Measurements from ENCODE around the gene ACSM2B. TPM values are rescaled to one million over a fixed set of nuclear protein-coding genes. Genes with fewer than 3 reads are reported as not detected.
"Not testable (repeated sequence)": the region's sequence is repeated elsewhere in the genome, so short reads cannot be mapped to it uniquely, and the experiment has no call there.

The ACSM2B gene
- total RNA-seq, 1 experiment from 2014 or later: not detected

- TF ChIP-seq EZH2phosphoT487 (IDR thresholded peaks at IDR 0.05; ENCODE audit: borderline replicate concordance, low read length) (no peak), CTCF (conservative IDR thresholded peaks at IDR 0.05; ENCODE audit: low read depth, low read length) (no peak), EZH2 (IDR thresholded peaks at IDR 0.05; ENCODE audit: low read length, unreplicated experiment) (no peak)
- POLR2A ChIA-PET (ENCODE audit: unreplicated experiment): no interaction called here
- H3K36me3 ChIP-seq (ENCODE audit: low read depth, low read length): no peaks in the 10 kb centered on the region
- H2AFZ ChIP-seq (ENCODE audit: low read length): no peak overlapping the region
- CTCF ChIA-PET: no interaction called here
- H3K27ac ChIP-seq (ENCODE audit: low read length): no peak overlapping the region
- H3K9me3 ChIP-seq (ENCODE audit: low read length): no peaks in the 10 kb centered on the region
- ATAC-seq (no peak), DNase-seq (no peak)
- H3F3A ChIP-seq (ENCODE audit: low read length, unreplicated experiment): no peaks in the 10 kb centered on the region
- H3K4me3 ChIP-seq (ENCODE audit: low read length): no peak overlapping the region
- H3K4me2 ChIP-seq (ENCODE audit: low read length): no peak overlapping the region
- no peaks in the 10 kb centered on the region for H3K4me1 ChIP-seq (ENCODE audit: insufficient read depth, low read length)
- H3K9ac ChIP-seq (ENCODE audit: low read length): no peak overlapping the region
- intact Hi-C loops (cut with micrococcal nuclease): no loop called here
- no peaks in the 10 kb centered on the region for H3K27me3 ChIP-seq (ENCODE audit: low read length)
- H3K79me2 ChIP-seq (ENCODE audit: low read length): no peaks in the 10 kb centered on the region
- H3K9me2 ChIP-seq (replicated peaks; ENCODE audit: low read length): no peaks in the 10 kb centered on the region
- H4K20me1 ChIP-seq (ENCODE audit: low read length): no peaks in the 10 kb centered on the region
- no TSS peak for BruUV-seq (replicated peaks)
Measured at GRCh38 chr16:20538181-20538580, 38.0 kb downstream of the ACSM2B start.

- H3K9ac ChIP-seq (ENCODE audit: low read length); intact Hi-C loops (cut with micrococcal nuclease); DNase-seq; H3K9me2 ChIP-seq (replicated peaks; ENCODE audit: low read length); H3K79me2 ChIP-seq (ENCODE audit: low read length); ATAC-seq; POLR2A ChIA-PET (ENCODE audit: unreplicated experiment); H3K27ac ChIP-seq (ENCODE audit: low read length); H3K27me3 ChIP-seq (ENCODE audit: low read length); H4K20me1 ChIP-seq (ENCODE audit: low read length); H3F3A ChIP-seq (ENCODE audit: low read length, unreplicated experiment); H3K4me1 ChIP-seq (ENCODE audit: insufficient read depth, low read length); H2AFZ ChIP-seq (ENCODE audit: low read length); H3K4me2 ChIP-seq (ENCODE audit: low read length); H3K4me3 ChIP-seq (ENCODE audit: low read length); BruUV-seq (replicated peaks); H3K36me3 ChIP-seq (ENCODE audit: low read depth, low read length); H3K9me3 ChIP-seq (ENCODE audit: low read length); CTCF ChIA-PET: not testable (repeated sequence)
Measured at GRCh38 chr16:20536669-20537068, 39.5 kb downstream of the ACSM2B start.

- intact Hi-C loops (cut with micrococcal nuclease); ATAC-seq; H2AFZ ChIP-seq (ENCODE audit: low read length); H3K79me2 ChIP-seq (ENCODE audit: low read length); BruUV-seq (replicated peaks); DNase-seq; H4K20me1 ChIP-seq (ENCODE audit: low read length); H3K36me3 ChIP-seq (ENCODE audit: low read depth, low read length); POLR2A ChIA-PET (ENCODE audit: unreplicated experiment); H3K27me3 ChIP-seq (ENCODE audit: low read length); H3K9ac ChIP-seq (ENCODE audit: low read length); H3K9me2 ChIP-seq (replicated peaks; ENCODE audit: low read length); H3K4me1 ChIP-seq (ENCODE audit: insufficient read depth, low read length); H3F3A ChIP-seq (ENCODE audit: low read length, unreplicated experiment); H3K9me3 ChIP-seq (ENCODE audit: low read length); H3K4me3 ChIP-seq (ENCODE audit: low read length); H3K27ac ChIP-seq (ENCODE audit: low read length); H3K4me2 ChIP-seq (ENCODE audit: low read length); CTCF ChIA-PET: not testable (repeated sequence)
Measured at GRCh38 chr16:20532284-20532792, 43.8 kb downstream of the ACSM2B start.

GRCh38 chr16:20531795-20532194 is 44.4 kb downstream of the ACSM2B start:
- H3K9me3 ChIP-seq (ENCODE audit: low read length); H3K4me2 ChIP-seq (ENCODE audit: low read length); H3K9ac ChIP-seq (ENCODE audit: low read length); H3K27me3 ChIP-seq (ENCODE audit: low read length); H2AFZ ChIP-seq (ENCODE audit: low read length); H3K4me3 ChIP-seq (ENCODE audit: low read length); DNase-seq; BruUV-seq (replicated peaks); H3K27ac ChIP-seq (ENCODE audit: low read length); H3K9me2 ChIP-seq (replicated peaks; ENCODE audit: low read length); CTCF ChIA-PET; ATAC-seq; POLR2A ChIA-PET (ENCODE audit: unreplicated experiment); H3F3A ChIP-seq (ENCODE audit: low read length, unreplicated experiment); intact Hi-C loops (cut with micrococcal nuclease); H3K36me3 ChIP-seq (ENCODE audit: low read depth, low read length); H3K79me2 ChIP-seq (ENCODE audit: low read length); H4K20me1 ChIP-seq (ENCODE audit: low read length); H3K4me1 ChIP-seq (ENCODE audit: insufficient read depth, low read length): not testable (repeated sequence)

Data from PC-3 (cell line).